ENCODE results near the gene SKAP1.

SKAP1 gene

GRCh38 chr17:48470388-48471034, 40.5 kb upstream of the SKAP1 start:
- H3K4me3 ChIP-seq (replicated peaks; ENCODE audit: insufficient read depth, low read length): no peak overlapping the region
- peaks cover 12% of the 10 kb centered on the region for H3K27me3 ChIP-seq (ENCODE audit: insufficient read depth, poor library complexity, severe bottlenecking)
- H3K27ac ChIP-seq (replicated peaks): no peak overlapping the region
- TF ChIP-seq, protein P1, sequence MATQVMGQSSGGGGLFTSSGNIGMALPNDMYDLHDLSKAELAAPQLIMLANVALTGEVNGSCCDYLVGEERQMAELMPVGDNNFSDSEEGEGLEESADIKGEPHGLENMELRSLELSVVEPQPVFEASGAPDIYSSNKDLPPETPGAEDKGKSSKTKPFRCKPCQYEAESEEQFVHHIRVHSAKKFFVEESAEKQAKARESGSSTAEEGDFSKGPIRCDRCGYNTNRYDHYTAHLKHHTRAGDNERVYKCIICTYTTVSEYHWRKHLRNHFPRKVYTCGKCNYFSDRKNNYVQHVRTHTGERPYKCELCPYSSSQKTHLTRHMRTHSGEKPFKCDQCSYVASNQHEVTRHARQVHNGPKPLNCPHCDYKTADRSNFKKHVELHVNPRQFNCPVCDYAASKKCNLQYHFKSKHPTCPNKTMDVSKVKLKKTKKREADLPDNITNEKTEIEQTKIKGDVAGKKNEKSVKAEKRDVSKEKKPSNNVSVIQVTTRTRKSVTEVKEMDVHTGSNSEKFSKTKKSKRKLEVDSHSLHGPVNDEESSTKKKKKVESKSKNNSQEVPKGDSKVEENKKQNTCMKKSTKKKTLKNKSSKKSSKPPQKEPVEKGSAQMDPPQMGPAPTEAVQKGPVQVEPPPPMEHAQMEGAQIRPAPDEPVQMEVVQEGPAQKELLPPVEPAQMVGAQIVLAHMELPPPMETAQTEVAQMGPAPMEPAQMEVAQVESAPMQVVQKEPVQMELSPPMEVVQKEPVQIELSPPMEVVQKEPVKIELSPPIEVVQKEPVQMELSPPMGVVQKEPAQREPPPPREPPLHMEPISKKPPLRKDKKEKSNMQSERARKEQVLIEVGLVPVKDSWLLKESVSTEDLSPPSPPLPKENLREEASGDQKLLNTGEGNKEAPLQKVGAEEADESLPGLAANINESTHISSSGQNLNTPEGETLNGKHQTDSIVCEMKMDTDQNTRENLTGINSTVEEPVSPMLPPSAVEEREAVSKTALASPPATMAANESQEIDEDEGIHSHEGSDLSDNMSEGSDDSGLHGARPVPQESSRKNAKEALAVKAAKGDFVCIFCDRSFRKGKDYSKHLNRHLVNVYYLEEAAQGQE (IDR thresholded peaks at IDR 0.05; ENCODE audit: insufficient replicate concordance, low read depth): no peak
- TF ChIP-seq CTCF (IDR thresholded peaks at IDR 0.05; ENCODE audit: insufficient read depth, low read length) (no peak), GABPA (IDR thresholded peaks at IDR 0.05; ENCODE audit: low read depth) (no peak), POLR2AphosphoS5 (IDR thresholded peaks at IDR 0.05; ENCODE audit: low read depth) (no peak), SPI1 (IDR thresholded peaks at IDR 0.05; ENCODE audit: borderline replicate concordance, low read depth) (no peak)
- DNase-seq (ENCODE audit: low read depth in 1 of 2, low spot score in 1 of 2): no peak

DNA sequence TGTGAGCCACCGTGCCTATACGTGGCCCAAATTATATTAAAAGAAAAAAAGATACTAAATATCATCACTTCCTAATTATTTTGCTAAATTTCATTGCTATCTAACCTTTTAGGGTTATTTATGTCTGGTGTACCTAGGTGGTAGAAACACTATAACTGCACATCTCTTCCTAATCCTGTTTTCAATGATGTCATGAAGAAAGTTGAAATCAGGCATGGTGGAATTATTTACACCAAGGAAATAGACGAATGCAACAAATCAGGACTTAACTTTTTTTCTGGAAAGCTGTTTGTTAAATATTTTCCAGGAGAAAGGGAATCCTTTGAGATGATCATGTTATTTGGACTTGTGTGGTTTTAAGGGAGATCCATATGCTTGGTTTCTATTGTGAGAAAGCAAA, 39.2 kb upstream of the SKAP1 start:
- no peak for DNase-seq (ENCODE audit: low read depth in 1 of 2, low spot score in 1 of 2)
- Histone ChIP-seq H3K27ac (replicated peaks) (no peak overlapping the region), H3K27me3 (ENCODE audit: insufficient read depth, poor library complexity, severe bottlenecking) (peaks cover 12% of the 10 kb centered on the region), H3K4me3 (replicated peaks; ENCODE audit: insufficient read depth, low read length) (no peak overlapping the region)
- TF ChIP-seq SPI1 (IDR thresholded peaks at IDR 0.05; ENCODE audit: borderline replicate concordance, low read depth): no peak
- no peak for TF ChIP-seq CTCF (IDR thresholded peaks at IDR 0.05; ENCODE audit: insufficient read depth, low read length)
- no peak for TF ChIP-seq POLR2AphosphoS5 (IDR thresholded peaks at IDR 0.05; ENCODE audit: low read depth)
- no peak for TF ChIP-seq GABPA (IDR thresholded peaks at IDR 0.05; ENCODE audit: low read depth)
- TF ChIP-seq, protein P1 (IDR thresholded peaks at IDR 0.05; ENCODE audit: insufficient replicate concordance, low read depth): no peak

DNA sequence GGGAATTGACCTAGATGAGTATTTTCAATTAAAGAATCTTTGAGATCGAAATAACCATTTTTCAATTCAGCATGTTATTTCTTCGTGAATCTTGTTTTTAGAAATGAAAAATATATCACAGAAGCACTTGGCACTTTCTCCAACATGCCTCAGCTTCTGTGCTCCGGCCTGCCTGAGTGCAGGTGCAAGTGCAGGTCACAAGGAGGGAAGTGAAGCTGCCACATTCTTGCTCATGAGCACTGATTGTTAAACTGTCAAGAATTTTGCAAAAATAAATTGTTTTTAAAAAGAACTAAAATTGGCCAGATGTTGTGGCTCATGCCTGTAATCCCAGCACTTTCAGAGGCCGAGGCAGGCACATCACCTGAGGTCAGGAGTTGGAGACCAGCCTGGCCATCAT, 38.3 kb upstream of the SKAP1 start:
- Histone ChIP-seq H3K4me3 (replicated peaks; ENCODE audit: insufficient read depth, low read length) (no peak overlapping the region), H3K27ac (replicated peaks) (no peak overlapping the region), H3K27me3 (ENCODE audit: insufficient read depth, poor library complexity, severe bottlenecking) (peaks cover 14% of the 10 kb centered on the region)
- no peak for TF ChIP-seq SPI1 (IDR thresholded peaks at IDR 0.05; ENCODE audit: borderline replicate concordance, low read depth)
- TF ChIP-seq POLR2AphosphoS5 (IDR thresholded peaks at IDR 0.05; ENCODE audit: low read depth): no peak
- TF ChIP-seq CTCF (IDR thresholded peaks at IDR 0.05; ENCODE audit: insufficient read depth, low read length): no peak
- no peak for TF ChIP-seq GABPA (IDR thresholded peaks at IDR 0.05; ENCODE audit: low read depth)
- TF ChIP-seq, protein P1 (IDR thresholded peaks at IDR 0.05; ENCODE audit: insufficient replicate concordance, low read depth): no peak
- no peak for DNase-seq (ENCODE audit: low read depth in 1 of 2, low spot score in 1 of 2)

Measured in HL-60 (cell line).